NCI-H526 treated with DMSO at 0.1 percent for 48 hours (cell line): Measurements from ENCODE around the gene MLYCD.

ENCODE experiments used
- DNase-seq: peaks from one replicate; lab custom pipeline; 2025; lab: John Stamatoyannopoulos, UW

MLYCD gene

GRCh38 chr16:83898463-83899271, at the start of gene MLYCD:
TSS of gene MLYCD (plus strand) at chr16:83899115. CDS start at chr16:83899145, 30 bp downstream.
- DNase-seq, result peak; percentile 23

- DNase-seq, result no peak
Observed at GRCh38 chr16:83849421-83849820, 49.5 kb upstream of the MLYCD start.

GRCh38 chr16:83850947-83851346, 48.0 kb upstream of the MLYCD start:
- no peak for DNase-seq

GRCh38 chr16:83851473-83851872, 47.4 kb upstream of the MLYCD start:
- DNase-seq, result no peak

GRCh38 chr16:83852774-83853173, 46.1 kb upstream of the MLYCD start:
- DNase-seq, result no peak

GRCh38 chr16:83853834-83854233, 45.1 kb upstream of the MLYCD start:
- no peak for DNase-seq

- DNase-seq, result no peak
Observed at GRCh38 chr16:83854420-83854819, 44.5 kb upstream of the MLYCD start.

GRCh38 chr16:83856792-83857191, 42.1 kb upstream of the MLYCD start:
- no peak for DNase-seq

GRCh38 chr16:83859265-83859664, 39.6 kb upstream of the MLYCD start:
- DNase-seq, result no peak

- DNase-seq, result no peak
Observed at GRCh38 chr16:83862661-83863060, 36.3 kb upstream of the MLYCD start.

- no peak for DNase-seq
Observed at GRCh38 chr16:83863682-83864081, 35.2 kb upstream of the MLYCD start.

- no peak for DNase-seq
Observed at GRCh38 chr16:83870830-83871229, 28.1 kb upstream of the MLYCD start.

- DNase-seq, result peak; percentile 2
Observed at GRCh38 chr16:83878838-83879237, 20.1 kb upstream of the MLYCD start.

- no peak for DNase-seq
Observed at GRCh38 chr16:83882163-83882885, 16.6 kb upstream of the MLYCD start.

- DNase-seq, result no peak
Observed at GRCh38 chr16:83886199-83886971, 12.5 kb upstream of the MLYCD start.

- DNase-seq, result peak; percentile 12
Observed at GRCh38 chr16:83887080-83887479, 11.8 kb upstream of the MLYCD start.

GRCh38 chr16:83887564-83887963, 11.4 kb upstream of the MLYCD start:
- no peak for DNase-seq

- DNase-seq, result no peak
Observed at GRCh38 chr16:83888672-83889044, 10.3 kb upstream of the MLYCD start.

- DNase-seq, result no peak
Observed at GRCh38 chr16:83890359-83890758, 8.6 kb upstream of the MLYCD start.

GRCh38 chr16:83891742-83892141, 7.2 kb upstream of the MLYCD start:
- DNase-seq, result no peak

- no peak for DNase-seq
Observed at GRCh38 chr16:83895243-83895642, 3.7 kb upstream of the MLYCD start.

GRCh38 chr16:83895942-83896341, 3.0 kb upstream of the MLYCD start:
- no peak for DNase-seq
